Cardiac fibroblast (primary cell): Measurements from ENCODE around the gene PPIL4.

ENCODE experiments used
- DNase-seq, 2 donors: peaks; one replicate each; pipeline versions ENCODE4 v3.0.0 to v3.0.0-alpha.2; 2010; ENCODE audit warnings: low read depth in 2 of 2
- H3K4me3 ChIP-seq, 2 donors: replicated peaks in 1 of 2; 1 replicate in 1 of 2; 2 replicates in 1 of 2; pipeline ENCODE4 v1.5.1; 2011; ENCODE audit warnings: low read depth in 2 of 2, low read length in 2 of 2, mild to moderate bottlenecking in 2 of 2, moderate library complexity in 1 of 2
- CTCF ChIP-seq: IDR thresholded peaks from one replicate; pipeline ENCODE4 v1.5.1; 2011; ENCODE audit warnings: low read depth, mild to moderate bottlenecking, low read length, inconsistent platforms

Gene PPIL4

GRCh38 chr6:149529650-149530049, 16.2 kb downstream of the PPIL4 start:
- TF ChIP-seq CTCF, result no peak
- no peak overlapping the region for H3K4me3 ChIP-seq
- DNase-seq, result no peak

- TF ChIP-seq CTCF, result no peak
- no peak for DNase-seq
- no peak overlapping the region for H3K4me3 ChIP-seq
Observed at GRCh38 chr6:149515494-149515893, 30.3 kb downstream of the PPIL4 start.

GRCh38 chr6:149513915-149514314, 31.9 kb downstream of the PPIL4 start:
- no peak for TF ChIP-seq CTCF
- no peak for DNase-seq
- no peak overlapping the region for H3K4me3 ChIP-seq

GRCh38 chr6:149510793-149511512, 34.9 kb downstream of the PPIL4 start:
- H3K4me3 ChIP-seq, result no peak overlapping the region
- DNase-seq, result no peak
- no peak for TF ChIP-seq CTCF

GRCh38 chr6:149508485-149508884, 37.4 kb downstream of the PPIL4 start:
- DNase-seq, result no peak
- no peak for TF ChIP-seq CTCF
- H3K4me3 ChIP-seq, result no peak overlapping the region

- H3K4me3 ChIP-seq, result no peak overlapping the region
- DNase-seq, result no peak
- no peak for TF ChIP-seq CTCF
Observed at GRCh38 chr6:149503872-149504271, 42.0 kb downstream of the PPIL4 start.

- TF ChIP-seq CTCF, result no peak
- no peak overlapping the region for H3K4me3 ChIP-seq
- DNase-seq, result no peak
Observed at GRCh38 chr6:149503276-149503675, 42.6 kb downstream of the PPIL4 start.
